K562 (cell line): ENCODE results near the gene TMEM191B. TPM values are rescaled to one million over a fixed set of nuclear protein-coding genes. Genes with fewer than 3 reads are reported as not detected.
"Not testable (repeated sequence)": the region's sequence is repeated elsewhere in the genome, so short reads cannot be mapped to it uniquely, and the experiment has no call there.

Experiments used
- ATAC-seq: fragments of 200-7000 bp; cut with Tn5 transposase; 3 replicates; pipeline ENCODE4 v1.9.1; 2020; ENCODE audit warnings: moderate library complexity
- BruUV-seq: library from RNA; stranded (reverse); fragments of 400-500 nt; replicated peaks from 2 replicates; lab custom pipeline; 2021; lab: Mats Ljungman, UMichigan
- CTCF ChIA-PET: fragments of 300-600 bp; formaldehyde crosslinking; extraction: SDS; loops from one replicate; lab custom pipeline; 2021; ENCODE audit warnings: low intra/inter-chr PET ratio; lab: Yijun Ruan, JAX
- POLR2A ChIA-PET: fragments of 300-600, 350-650 bp; sonication (Branson Sonifier 250); formaldehyde crosslinking; extraction: SDS; loops from one replicate; lab custom pipeline; 2021; ENCODE audit warnings: antibody characterized with exemption, inconsistent platforms; lab: Yijun Ruan, JAX
- DNase-seq, 4 experiments: peaks; one replicate each; pipeline versions ENCODE4 v3.0.0 to v3.0.0-alpha.2; 2011 to 2018; ENCODE audit warnings: low spot score in 3 of 4, mixed read lengths in 3 of 4; ENCODE audit errors: extremely low read depth in 1 of 4
- FAIRE-seq: peaks from 2 replicates; lab custom pipeline; 2011; peaks lifted over from hg19 to GRCh38; lab: Jason Lieb, UNC
- H2AFZ ChIP-seq: 2 replicates; pipeline ENCODE4 v1.6.0; 2011; ENCODE audit warnings: low read depth, low read length, control low read depth, inconsistent platforms
- H3K27ac ChIP-seq: fragments of 200-600 bp; 3 replicates; pipeline ENCODE4 v1.8.0; 2011; ENCODE audit warnings: low read depth, mild to moderate bottlenecking, control low read depth, inconsistent platforms, low read length, moderate library complexity, mixed read lengths; ENCODE audit errors: extremely low read depth
- H3K27me3 ChIP-seq, 2 experiments: fragments of 300-600 bp in 1 of 2; 2 replicates in 1 of 2; 3 replicates in 1 of 2; pipeline versions ENCODE4 v1.6.0 to v1.8.0; 2011; ENCODE audit warnings: inconsistent platforms in 2 of 2, low read length in 2 of 2, mild to moderate bottlenecking in 1 of 2, mixed read lengths in 1 of 2, moderate library complexity in 1 of 2; ENCODE audit not compliant: control insufficient read depth in 2 of 2, insufficient read depth in 2 of 2
- H3K36me3 ChIP-seq: fragments of 300-600 bp; 3 replicates; pipeline ENCODE4 v1.8.0; 2011; ENCODE audit warnings: mild to moderate bottlenecking, low read length, inconsistent platforms; ENCODE audit not compliant: control insufficient read depth, insufficient read depth
- H3K4me1 ChIP-seq, 2 experiments: fragments of 200-600 bp in 1 of 2; replicated peaks in 1 of 2; 2 replicates in 1 of 2; 3 replicates in 1 of 2; pipeline versions ENCODE4 v1.5.1 to v1.8.0; 2011; ENCODE audit warnings: inconsistent platforms in 2 of 2, low read length in 2 of 2, mild to moderate bottlenecking in 1 of 2, mixed read lengths in 1 of 2, moderate library complexity in 1 of 2; ENCODE audit not compliant: control insufficient read depth in 2 of 2, insufficient read depth in 2 of 2
- H3K4me2 ChIP-seq: 2 replicates; pipeline ENCODE4 v1.6.1; 2011; ENCODE audit warnings: low read length, control low read depth, inconsistent platforms, mixed read lengths; ENCODE audit not compliant: insufficient read depth
- H3K4me3 ChIP-seq: fragments of 200-600 bp; sonication (generic), shearing (Covaris generic); 2 replicates; pipeline ENCODE4 v1.5.1; 2016; ENCODE audit warnings: control low read depth, inconsistent platforms
- H3K79me2 ChIP-seq: fragments of 200-600 bp; 3 replicates; pipeline ENCODE4 v1.8.0; 2011; ENCODE audit warnings: low read length, inconsistent platforms; ENCODE audit not compliant: control insufficient read depth, insufficient read depth
- H3K9ac ChIP-seq, 2 experiments: 2 replicates each; pipeline versions ENCODE4 v1.6.0 to v1.6.1; 2011; ENCODE audit warnings: low read depth in 2 of 2, low read length in 2 of 2, control low read depth in 1 of 2, inconsistent platforms in 1 of 2, mild to moderate bottlenecking in 1 of 2, mixed read lengths in 1 of 2; ENCODE audit not compliant: insufficient read depth in 1 of 2
- H3K9me1 ChIP-seq: one replicate; pipeline ENCODE4 v1.6.0; 2011; ENCODE audit warnings: inconsistent platforms, mild to moderate bottlenecking, low read length, moderate library complexity; ENCODE audit not compliant: control insufficient read depth, insufficient read depth
- H3K9me3 ChIP-seq: replicated peaks from 2 replicates; pipeline ENCODE4 v1.5.1; 2011; ENCODE audit warnings: low read depth, low read length, inconsistent platforms; ENCODE audit not compliant: control insufficient read depth, insufficient read depth
- H4K20me1 ChIP-seq: replicated peaks from 2 replicates; pipeline ENCODE4 v1.6.1; 2011; ENCODE audit warnings: low read length, inconsistent platforms, mixed read lengths; ENCODE audit not compliant: control insufficient read depth, insufficient read depth
- WGBS: fragments of 100-300 bp; shearing (Covaris generic); methylation state at CpG from one replicate; pipeline ENCODE4 v1.1.6; 2016; ENCODE audit warnings: low coverage, mixed read lengths; ENCODE audit not compliant: insufficient coverage; ENCODE audit errors: missing lambda C conversion rate; 5-methylcytosine and 5-hydroxymethylcytosine counted together
- in situ Hi-C: fragments of 300-500 bp; cut with MboI; formaldehyde crosslinking; loops from 4 replicates; pipeline ENCODE4 v1.15.0; 2018; ENCODE audit warnings: inconsistent platforms, mixed read lengths
- intact Hi-C: fragments of 100-400 bp; cut with micrococcal nuclease; formaldehyde crosslinking; loops from 2 replicates; pipeline ENCODE4 v1.14.2; 2022
- polyA plus RNA-seq, 8 experiments: library from polyadenylated mRNA; depleted of rRNA in 4 of 8; stranded (reverse) in 5 of 8; unstranded in 3 of 8; fragments of >200 nt; fragmentation: Nextera tagmentation in 2 of 8; fragmentation: Illumina TruSeq in 1 of 8; extraction: Ambion mirVana in 2 of 8; extraction: Trizol in 1 of 8; gene quantifications; 2 replicates each; pipeline versions ENCODE4 v1.2.1 to v1.2.3, GENCODE V29; 2011 to 2014; ENCODE audit warnings: inconsistent platforms in 1 of 8, missing spikeins in 1 of 8
- total RNA-seq, 7 experiments: library from RNA; depleted of rRNA in 6 of 7; stranded (reverse); fragments of >200 nt in 6 of 7; fragmentation: Illumina TruSeq in 2 of 7; extraction: Trizol in 2 of 7; gene quantifications; 2 replicates each; pipeline versions ENCODE4 v1.2.1 to v1.2.3, GENCODE V29; 2011 to 2021; ENCODE audit warnings: low replicate concordance in 1 of 7

TMEM191B gene
- total and polyA plus RNA-seq, 9 of the 15 experiments (the other 6 are each of a cell fraction or from before 2014, with no cell fraction given), result 0.61 to 3.9 (median 0.65) TPM; not detected in 4

GRCh38 chr22:18554280-18555256 is 27.0 kb downstream of the TMEM191B start:
- in situ Hi-C loops, FAIRE-seq, H3K9ac ChIP-seq, H3K27me3 ChIP-seq, H3K4me2 ChIP-seq, DNase-seq, H3K36me3 ChIP-seq, H3K79me2 ChIP-seq, intact Hi-C loops, H3K27ac ChIP-seq, H3K4me1 ChIP-seq, H3K9me1 ChIP-seq, H2AFZ ChIP-seq, POLR2A ChIA-PET, CTCF ChIA-PET, H3K4me3 ChIP-seq, H4K20me1 ChIP-seq, BruUV-seq, H3K9me3 ChIP-seq: not testable (repeated sequence)
- peak; percentile 2; the same call in 1 of the 3 replicates for ATAC-seq
- no CpG with 5 or more reads among the region's 22 CpGs for WGBS

GRCh38 chr22:18558516-18558915 is 30.9 kb downstream of the TMEM191B start:
- H3K36me3 ChIP-seq, intact Hi-C loops, FAIRE-seq, H2AFZ ChIP-seq, H3K4me2 ChIP-seq, H3K27me3 ChIP-seq, POLR2A ChIA-PET, H3K9me3 ChIP-seq, DNase-seq, H3K27ac ChIP-seq, CTCF ChIA-PET, H3K9me1 ChIP-seq, H3K4me1 ChIP-seq, in situ Hi-C loops, H3K4me3 ChIP-seq, H3K9ac ChIP-seq, H3K79me2 ChIP-seq, H4K20me1 ChIP-seq: not testable (repeated sequence)
- no CpG with 5 or more reads among the region's 4 CpGs for WGBS
- ATAC-seq, result peak; percentile 7
- TSS peak; percentile 62 for BruUV-seq

GRCh38 chr22:18558939-18559338 is 31.3 kb downstream of the TMEM191B start:
- FAIRE-seq, intact Hi-C loops, BruUV-seq, H3K4me3 ChIP-seq, H3K27ac ChIP-seq, H3K9ac ChIP-seq, H3K79me2 ChIP-seq, H3K27me3 ChIP-seq, H3K9me1 ChIP-seq, H3K36me3 ChIP-seq, H3K4me2 ChIP-seq, in situ Hi-C loops, H3K9me3 ChIP-seq, POLR2A ChIA-PET, H4K20me1 ChIP-seq, CTCF ChIA-PET, H3K4me1 ChIP-seq, DNase-seq, H2AFZ ChIP-seq: not testable (repeated sequence)
- WGBS, result no CpG with 5 or more reads among the region's 6 CpGs
- ATAC-seq, result peak; percentile 47
